ENCODE data around the gene ANP32B.

GRCh38 chr9:98017306-98017705 is 34.2 kb downstream of the ANP32B start:
- TF ChIP-seq, protein P1, sequence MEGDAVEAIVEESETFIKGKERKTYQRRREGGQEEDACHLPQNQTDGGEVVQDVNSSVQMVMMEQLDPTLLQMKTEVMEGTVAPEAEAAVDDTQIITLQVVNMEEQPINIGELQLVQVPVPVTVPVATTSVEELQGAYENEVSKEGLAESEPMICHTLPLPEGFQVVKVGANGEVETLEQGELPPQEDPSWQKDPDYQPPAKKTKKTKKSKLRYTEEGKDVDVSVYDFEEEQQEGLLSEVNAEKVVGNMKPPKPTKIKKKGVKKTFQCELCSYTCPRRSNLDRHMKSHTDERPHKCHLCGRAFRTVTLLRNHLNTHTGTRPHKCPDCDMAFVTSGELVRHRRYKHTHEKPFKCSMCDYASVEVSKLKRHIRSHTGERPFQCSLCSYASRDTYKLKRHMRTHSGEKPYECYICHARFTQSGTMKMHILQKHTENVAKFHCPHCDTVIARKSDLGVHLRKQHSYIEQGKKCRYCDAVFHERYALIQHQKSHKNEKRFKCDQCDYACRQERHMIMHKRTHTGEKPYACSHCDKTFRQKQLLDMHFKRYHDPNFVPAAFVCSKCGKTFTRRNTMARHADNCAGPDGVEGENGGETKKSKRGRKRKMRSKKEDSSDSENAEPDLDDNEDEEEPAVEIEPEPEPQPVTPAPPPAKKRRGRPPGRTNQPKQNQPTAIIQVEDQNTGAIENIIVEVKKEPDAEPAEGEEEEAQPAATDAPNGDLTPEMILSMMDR (IDR thresholded peaks at IDR 0.05; ENCODE audit: poor library complexity) = no peak
- TF ChIP-seq EZH2phosphoT487 (IDR thresholded peaks at IDR 0.05; ENCODE audit: low read depth, severe bottlenecking, unreplicated experiment) = no peak

Data from hepatocyte (in vitro differentiated cells).